ENCODE results near the gene URAD.

Gene URAD

DNA sequence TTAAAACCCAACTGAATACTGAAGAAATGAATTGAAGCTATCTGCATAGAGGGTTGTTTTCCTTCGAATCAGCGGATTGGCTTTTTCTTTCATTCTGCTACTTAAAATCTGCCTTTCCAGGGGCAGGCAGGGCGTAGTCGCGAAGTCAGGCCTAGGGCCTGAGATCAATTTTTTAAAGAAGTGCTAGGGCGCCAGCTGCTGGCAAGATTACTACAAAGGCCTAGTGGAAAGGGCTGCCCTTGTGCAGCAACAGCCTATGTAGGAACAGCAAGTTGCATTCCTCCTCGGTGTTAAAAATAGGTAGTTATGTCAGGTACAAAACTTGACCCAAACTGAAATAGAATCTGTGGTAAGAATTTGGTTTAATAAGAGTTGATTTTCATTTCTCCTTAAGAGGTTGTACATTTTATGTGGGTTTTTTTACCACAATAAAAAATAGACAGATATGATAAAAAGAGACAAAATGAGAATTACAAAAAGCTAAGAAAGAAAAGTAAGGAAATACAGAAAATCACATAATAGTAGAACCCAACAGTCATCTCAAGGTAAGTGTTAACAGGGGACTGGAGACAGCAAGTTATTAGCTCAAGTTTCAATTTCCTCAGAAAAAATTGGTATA lies 9.5 kb upstream of the URAD start:
- DNase-seq = no peak

DNA sequence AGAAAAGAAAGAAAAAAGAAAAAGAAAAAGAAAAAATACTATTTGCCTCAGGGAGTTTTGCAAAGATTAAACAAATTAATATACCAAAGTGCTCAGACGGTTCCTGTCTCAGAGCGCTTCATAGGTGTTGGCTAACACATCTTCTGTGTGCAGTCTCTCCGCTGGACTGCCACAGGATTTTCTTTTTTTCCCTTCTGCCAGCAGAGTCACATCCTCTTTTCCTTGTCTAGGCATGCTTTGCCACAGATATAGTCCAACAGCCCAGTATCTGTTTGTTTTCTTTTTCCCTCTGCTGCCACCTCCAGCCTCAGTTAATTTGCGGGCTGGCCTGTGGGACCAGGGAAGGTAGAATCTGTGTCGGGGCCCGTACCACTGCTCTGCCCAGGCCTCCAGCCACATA lies 3.4 kb upstream of the URAD start:
- no peak for DNase-seq

DNA sequence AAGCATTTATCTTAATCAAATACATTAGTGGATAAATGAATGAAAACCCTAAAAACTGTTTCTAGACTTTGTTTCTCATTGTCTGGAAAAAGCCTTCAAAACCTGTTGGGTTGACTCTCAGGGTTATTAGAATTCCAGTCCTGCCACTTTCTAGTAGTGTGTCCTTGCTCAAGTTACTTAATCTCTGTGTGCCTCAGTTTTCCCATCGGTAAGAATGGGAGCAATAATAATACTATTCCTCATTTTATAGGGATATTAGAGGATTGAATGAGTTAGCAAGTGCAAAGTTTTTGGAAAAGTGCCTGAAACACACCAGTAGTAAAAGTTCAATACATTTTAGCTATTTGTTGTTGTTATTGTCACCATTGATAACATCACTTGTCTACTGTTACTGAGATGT lies 2.9 kb downstream of the URAD start:
- DNase-seq = no peak

DNA sequence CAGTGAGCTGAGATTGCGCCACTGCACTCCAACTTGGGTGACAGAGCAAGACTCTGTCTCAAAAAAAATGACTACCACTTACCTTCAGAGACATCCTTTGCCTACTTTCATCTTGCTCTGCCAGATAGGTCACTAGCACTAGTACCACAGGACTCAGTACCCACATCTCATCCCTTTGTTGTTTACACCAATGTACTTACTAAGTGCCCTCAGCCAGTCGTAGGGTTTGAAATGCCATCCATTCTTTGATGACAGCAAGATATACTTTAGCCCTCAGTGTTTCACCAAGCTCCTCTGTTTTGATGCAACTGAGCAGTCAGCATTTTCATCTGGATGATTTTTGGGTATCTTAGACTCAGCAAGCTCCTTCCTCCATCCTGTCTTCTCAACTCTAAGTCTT lies 6.1 kb downstream of the URAD start:
- DNase-seq = no peak

DNA sequence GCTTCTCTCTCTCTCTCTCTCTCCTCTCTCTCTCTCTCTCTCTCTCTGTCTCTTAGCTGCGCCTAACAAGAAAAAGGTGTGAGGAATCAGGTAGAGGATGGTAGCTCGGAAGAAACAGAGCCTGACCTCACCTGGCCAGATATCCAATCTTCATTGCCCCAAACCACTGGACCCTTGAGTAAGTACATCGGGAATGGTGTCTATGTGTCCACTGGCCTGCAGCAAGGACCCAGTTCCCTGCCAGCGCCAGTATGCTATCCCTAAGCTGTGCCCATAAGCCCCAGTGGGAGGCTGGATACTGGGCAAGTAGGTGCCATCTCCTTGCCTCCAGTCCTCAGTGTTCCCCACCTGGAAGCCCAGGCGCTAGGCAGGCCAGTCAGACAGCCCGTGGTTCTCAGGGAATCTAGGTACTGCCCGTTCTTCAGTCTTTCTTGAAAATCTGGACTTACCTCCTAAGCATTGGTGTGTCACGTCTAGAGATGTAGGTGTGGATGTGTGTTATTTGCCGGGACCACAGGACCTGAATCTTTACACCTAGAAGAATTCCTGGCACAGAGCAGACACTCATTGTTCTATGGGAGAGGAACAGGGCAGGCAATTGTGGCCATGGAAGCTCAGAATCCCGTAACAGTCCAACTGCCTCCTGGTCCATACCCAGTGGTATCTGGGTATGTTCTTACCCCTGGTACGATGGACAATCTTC lies 7.3 kb downstream of the URAD start:
- no peak for DNase-seq

DNA sequence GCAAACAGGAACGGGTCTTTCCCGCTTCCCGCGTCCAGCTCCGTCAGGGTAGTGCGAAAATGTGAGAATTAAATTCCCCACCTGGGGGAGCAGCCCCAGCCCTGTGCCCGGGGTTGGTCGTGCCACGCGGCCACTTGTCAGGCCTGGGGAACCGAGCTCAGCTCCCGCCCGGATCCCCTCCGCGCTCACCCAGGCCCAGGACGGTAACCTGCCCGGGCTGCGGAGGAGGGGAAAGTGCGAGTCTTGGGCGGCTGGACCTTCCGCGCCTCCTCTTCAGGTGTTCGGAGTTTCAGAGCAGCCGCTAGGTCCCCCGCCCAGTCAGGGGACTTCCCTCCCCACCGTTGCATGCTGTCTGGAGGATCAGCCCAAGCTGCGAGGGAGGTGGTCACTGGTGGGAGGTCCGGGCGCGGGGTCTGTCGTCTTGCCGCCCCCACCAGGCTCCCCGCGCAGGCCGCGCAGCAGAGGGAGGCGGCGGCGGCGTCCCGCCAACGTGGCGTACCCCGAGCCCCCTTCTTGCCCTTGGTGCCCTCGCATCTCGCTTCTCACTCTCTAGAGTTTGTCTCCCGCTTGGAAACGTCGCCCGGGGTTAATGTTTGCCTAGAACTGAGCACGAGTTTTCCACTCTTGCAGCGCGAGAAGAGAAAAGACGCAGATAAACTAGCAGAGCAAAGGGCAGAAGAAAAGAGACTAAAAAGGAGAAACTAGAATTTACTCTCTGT lies 8.1 kb downstream of the URAD start:
- no peak for DNase-seq

DNA sequence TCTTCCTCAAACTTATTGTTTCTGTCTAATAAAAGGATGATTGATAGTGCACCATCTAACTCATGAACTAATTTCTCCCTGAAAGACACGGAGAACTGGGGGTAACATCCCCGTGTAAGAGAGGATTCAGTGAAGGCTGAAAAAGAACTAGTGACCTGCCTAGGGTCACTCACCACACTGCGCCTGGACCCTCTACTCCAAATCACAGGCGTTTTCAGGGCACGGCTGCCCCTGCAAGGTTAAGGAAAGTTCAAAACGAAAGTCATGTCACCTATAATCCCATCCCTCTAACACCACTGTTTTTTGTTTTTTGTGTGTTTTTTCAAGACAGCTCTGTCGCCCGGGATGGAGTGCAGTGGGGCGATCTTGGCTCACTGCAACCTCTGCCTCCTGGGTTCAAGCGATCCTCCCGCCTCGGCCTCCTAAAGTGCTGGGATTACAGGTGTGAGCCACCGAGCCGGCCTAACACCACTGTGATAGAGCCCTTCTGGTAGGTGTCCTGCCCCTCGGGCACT lies 8.7 kb downstream of the URAD start:
- DNase-seq = no peak

DNA sequence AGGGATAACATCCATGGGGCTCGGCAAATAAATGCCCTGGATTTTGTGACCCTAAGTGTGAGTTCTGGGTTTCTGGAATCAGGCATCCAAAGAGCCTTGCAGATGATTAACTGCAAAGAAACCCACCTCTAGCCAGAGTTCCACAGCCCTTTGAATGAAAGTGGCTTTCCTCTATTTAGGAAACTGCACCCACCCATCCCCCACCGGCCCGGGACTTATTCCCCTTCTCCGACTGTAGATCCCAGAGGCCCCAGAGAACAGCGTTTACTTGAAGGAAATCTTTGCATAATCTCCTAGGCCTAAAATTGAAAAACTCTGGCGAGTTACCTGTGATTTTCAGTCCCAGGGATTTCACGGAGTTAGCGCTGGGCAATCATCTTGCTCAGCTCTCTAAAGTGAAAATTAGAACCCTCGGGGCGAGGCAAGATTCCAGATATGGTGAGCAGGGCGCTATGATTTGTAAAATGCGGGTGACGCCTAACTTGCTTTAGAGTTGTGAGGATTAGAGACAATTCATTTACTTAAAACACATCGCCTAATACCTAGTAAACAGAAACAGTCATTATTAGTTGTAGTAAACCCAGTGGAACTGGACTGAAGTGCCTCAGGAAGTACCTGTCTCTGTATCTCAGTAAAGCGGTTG lies 9.4 kb downstream of the URAD start:
- DNase-seq = no peak

DNA sequence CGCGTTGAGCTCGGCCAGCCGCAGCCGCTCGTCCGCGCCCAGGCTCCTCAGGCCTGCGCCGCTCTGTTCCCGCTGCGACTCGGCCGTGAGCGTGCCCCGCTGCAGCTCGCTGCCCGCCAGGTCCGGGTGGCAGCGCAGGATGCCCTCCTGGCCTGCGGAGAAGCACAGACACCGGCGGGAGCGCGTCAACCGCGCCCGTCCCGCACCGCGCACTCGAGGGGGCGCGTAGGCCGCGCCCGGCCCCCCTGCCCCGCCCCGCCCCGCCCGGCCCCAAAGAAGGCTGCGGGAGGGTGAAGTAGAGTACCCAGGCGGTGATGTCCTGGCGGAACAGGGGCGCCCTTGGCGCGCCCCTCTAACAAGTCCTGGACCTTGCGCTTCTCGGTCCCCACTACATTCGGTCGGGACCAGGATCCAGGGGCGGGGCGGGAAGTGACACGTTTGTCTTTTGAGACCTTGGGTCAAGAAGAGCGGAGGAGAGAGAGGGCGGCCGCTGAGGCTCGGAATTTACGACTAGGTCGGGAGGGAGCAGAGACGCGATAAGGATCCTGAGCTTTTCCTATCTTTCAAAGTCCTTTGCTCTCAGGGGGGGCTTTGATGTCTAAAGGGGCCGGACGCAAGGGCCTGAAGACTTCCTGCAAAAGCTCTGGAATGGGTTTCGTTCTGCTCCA lies 10.1 kb downstream of the URAD start:
- DNase-seq = no peak

DNA sequence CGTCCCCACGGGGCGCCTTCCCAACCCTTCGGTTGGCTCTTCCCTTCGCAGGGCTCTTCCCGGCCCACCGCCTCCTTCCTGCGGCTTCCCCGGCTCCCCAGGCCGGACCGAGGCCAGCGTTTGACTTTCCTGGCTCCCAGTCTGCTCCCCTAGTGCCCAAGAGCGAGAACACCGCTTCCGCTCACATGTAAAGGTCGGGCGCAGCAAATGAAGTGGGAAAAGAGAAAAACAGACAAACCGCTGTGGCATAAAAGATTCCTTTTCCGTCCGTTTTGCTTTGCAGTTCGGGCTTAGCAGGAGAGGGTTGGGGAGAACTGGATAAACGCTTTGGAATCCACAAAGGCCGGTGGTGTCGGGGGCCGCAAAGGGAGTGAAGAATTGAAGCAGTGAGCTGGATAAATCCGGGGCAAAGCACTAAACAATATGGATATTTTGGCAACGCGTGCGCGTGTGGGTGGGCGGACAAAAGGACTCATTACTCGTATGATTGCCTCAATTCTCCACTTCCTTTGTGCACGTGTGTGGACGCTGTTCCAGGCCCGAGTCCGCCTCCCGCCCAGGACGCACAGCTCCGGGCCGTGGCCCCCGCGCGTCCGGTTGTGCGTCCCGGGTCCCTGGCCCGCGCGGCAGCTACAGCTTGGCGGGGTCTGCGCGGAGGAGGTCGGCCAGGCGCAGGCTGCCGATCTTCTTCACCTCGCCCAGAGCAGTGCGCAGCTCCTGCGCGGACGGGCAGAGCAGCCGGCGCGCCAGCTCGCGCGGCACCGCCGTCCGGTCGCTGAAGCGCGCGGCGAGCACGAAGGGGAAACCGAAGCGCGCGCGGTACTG lies 10.8 kb downstream of the URAD start:
- no peak for DNase-seq

DNA sequence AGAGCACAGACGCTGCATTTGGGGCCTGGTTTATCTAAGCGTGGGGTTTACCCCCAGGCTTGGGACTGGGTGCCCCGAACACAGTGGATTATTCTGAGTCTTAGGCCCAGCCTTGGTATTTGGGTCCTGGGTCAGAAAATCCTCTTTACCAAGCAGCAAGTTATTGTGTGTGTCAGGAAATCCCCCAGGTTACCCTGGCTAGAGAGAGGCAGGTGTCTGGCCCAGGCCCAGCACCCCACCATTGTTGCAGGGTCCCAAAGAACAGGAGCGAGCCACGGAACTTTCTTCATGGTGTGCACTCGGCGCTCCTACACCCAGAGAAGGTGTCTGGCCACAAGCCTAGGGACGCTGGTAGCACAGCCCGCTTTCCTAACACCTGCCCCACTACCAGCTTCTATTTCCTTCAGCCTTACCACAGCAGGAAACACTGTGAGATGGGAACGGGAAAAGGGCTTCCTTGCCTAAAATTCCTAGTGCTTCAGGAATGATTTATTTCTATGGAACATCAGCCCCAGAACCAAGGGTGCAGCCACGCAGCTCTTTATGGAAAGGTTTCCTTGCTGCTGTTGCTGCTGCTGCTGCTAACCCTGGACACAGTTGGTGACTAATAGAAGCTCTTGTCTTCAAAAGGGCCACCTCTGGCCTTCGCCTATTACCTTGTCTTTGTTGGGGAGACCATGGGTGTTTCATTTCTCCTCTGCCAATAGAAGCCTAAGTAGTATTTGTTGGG lies 12.0 kb downstream of the URAD start:
- DNase-seq = no peak

DNA sequence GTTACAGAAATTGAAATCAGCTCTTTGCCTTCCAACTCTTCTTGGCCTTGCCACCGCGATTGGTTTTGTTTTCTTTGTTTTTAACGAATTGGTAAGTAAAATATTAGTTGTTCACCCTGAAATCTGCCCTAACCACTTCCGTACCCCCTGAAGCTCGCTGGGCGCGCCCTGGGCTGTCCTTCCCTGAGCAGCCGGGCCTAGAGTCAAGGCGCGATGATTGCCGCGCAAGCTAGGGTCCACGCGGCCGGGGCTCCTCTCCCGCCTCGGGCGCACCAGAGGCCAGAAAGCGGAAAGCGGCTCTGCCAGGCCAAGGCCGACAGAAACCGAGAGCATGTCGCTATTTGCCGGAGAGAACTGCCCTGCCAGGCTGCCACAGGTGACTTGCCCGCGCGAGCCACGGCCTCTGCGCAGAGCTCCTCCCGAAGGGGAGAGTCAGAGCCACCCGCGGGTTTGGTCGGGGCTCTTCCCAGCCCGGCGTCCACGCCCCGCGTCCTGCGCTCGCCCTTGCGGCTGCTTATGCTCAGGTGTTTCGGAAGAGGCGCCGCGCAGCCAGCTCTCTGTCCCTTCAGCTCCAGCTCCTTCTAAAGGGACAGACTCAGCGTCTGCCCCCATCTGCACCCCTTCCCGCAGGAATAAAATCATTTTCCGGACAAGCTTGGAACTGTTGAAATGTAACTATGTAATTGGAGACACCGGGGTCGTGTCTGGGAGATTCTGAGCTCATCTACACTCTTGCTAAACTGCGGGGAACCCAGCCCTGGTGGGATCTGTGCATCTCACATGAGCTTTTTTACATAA lies 12.7 kb downstream of the URAD start:
- no peak for DNase-seq

DNA sequence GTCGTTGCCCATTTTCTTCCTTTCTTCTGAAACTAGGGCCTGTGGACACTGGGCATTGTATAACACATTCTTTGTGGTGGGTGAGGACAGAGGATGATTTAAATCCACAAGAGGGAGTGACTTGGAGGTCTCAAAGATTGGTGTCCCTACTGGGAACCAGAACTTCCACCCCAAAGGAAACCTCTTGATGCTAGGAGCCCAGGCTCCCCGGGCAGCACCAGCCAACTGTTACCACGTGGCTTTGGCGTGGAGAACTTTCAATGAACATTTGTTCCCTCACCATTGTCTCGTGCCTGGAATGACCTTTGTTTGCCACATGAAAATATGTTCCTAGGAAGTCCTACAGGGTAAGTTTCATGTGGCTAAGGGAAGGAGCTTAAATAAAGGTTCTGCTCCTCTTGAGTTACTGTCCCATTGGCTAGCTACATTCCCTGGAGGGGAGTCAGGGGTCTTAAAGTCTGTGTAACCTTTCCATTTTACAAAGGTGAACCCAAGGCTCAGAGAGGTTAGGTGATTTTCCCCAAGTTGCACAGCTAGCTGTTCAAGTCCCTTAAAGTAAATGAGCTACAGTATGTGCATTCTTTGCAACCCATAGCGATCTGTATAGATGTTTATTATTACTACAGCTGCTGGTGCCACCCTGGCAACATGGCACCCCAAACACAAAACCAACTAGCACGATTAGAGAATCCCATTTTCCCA lies 14.4 kb downstream of the URAD start:
- no peak for DNase-seq

DNA sequence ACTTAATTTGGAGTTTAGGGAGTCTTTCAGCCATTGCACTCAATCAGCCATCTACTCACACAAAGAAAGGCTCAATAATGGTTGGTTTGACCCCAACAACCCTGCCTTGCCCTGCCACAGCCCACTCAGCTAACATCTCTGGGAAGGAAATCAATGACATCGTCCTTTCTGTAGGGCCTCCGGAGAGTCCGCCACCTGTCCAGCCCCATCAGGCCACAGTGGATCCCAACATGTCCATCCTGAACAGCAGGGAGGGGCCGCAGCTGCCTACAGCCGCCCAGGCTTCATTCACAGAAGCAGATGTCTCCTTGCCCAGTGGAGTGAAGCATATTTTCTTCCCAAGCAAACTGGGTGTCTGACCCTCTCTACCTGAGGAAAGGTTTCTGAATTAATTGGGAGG lies 15.2 kb downstream of the URAD start:
- no peak for DNase-seq

DNA sequence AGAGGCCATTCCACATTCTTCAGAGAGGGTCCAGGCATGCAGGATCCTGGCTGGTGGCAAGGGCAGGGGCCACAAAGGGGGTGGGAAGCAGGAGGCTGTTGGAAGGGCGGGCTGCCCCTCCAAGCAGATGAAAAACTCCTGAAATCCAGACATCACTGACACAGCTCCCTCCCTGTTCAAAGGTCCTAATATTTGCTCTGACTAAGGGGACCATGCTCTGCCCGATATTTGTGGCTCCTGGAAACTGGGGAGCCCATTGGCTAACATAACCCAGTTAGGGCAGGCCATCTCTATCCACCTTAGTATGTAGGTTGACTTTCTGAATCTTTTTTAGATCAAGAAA lies 16.0 kb downstream of the URAD start:
- no peak for DNase-seq

DNA sequence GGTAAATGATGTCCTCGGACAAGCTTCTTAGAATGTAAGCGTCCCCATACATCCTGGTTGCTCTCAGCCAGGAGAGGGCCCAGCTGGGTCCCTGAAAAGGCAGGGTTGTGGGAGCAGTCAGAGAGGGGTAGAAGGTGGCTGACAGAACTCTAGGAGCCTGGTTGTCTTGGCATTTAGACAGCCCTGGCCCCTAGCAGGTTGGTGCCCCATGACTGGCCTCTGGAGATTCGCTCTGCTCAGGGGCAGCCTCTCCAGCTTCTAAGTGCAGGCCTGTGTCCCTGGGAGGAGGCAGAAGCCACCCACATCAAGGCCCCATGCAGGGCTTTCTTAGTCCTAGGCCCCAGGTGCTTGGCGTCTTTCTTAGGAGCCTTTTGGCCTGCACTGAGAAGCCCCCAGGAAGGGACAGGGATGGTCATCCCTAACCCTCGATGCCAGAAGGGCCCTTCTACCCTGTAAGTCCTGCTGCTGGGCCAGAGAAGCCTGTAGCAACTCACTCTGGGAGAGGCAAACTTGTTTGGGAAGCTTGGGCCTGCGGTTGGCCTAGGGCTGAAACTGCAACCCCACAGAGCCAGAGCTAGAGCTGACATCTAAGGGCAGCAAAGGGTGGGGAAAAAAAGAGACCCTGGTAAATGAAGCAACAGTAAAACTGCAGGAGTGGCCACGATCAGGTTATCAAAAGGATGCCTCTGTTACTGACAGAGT lies 16.6 kb downstream of the URAD start:
- no peak for DNase-seq

DNA sequence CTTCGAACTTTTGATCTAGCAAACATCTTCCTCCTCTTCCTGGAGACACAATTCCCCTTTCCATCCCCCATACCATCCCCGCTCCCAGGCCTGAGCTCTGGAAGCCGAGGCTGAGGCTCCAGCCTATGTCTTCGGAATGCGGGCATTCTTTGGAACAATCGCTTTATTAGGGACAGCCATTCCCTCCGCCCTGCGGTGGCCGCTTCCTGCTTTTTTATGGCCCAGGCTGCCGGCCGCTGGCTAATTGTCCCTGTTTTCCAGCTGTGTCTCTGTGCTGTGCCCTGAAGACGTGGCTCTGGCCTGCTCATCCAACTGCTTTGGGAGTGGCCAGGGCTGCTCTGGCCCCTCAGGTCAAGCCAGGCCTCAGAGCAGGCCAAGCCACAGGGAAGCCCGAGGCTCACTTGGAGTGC lies 17.3 kb downstream of the URAD start:
- DNase-seq = no peak

DNA sequence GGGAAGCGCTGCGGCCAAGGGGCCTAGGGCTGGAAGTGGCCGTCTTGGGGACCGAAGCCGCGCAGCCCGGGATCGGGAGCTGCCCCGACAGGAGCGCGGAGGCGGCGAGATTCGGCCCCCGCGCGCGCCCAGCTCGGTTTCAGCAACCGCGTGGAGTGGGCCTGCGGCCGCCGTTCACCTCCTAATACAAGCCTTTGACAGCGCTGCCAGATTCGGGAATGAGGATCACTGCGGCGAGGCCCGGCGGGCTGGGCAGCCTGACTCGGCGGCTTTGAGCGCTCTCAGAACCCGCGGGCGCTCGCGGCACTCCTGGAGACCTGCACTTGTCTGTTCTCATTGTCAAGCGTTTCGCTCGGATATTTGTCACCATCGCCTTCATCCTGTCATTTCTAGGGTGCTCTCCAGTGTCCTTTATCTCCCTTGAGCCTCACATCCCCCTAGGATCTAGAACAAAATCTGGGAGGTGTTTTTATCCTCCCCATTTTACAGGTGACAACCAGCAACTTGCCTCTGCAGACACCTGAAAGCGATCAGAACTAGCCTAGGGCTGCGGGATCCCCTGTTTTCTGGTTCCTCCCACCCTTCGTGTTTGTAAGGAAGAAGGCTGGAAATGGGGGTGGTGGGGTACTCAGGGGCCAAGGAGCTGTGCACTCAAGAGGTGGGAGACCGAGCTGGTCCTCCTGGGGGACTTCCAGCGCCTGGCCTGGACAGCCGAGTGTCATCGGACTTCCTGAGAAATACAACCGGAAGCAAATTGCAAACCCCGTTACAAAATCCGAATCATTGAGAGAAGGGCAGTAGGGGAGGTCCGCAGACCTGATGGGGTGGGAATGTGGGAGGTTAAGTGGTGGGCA lies 17.9 kb downstream of the URAD start:
- DNase-seq = no peak

DNA sequence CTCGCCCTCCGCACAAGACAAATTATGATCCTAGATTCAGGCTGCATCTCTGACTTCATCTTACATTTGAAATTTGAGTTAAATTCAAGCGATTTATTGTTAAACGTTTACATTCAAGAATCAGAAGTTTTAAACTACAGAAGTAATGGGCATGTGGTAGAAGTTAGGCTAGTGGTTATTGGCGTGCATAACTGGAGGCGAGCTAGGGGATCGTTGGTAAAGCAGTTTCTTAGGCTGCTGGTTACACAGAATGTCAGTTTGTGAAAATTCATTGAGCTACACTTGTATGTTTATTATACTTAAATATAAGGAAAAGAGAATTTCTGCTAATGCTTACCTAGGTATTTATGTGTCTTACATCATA lies 18.6 kb downstream of the URAD start:
- no peak for DNase-seq

Measured in NCI-H1436 (cell line).